ENCODE results near the gene HOMER2. TPM values are rescaled to one million over a fixed set of nuclear protein-coding genes. Genes with fewer than 3 reads are reported as not detected.

HOMER2 gene
- total and polyA plus RNA-seq, 4 donors, result 4.3 to 62.0 (median 23.6) TPM

DNA sequence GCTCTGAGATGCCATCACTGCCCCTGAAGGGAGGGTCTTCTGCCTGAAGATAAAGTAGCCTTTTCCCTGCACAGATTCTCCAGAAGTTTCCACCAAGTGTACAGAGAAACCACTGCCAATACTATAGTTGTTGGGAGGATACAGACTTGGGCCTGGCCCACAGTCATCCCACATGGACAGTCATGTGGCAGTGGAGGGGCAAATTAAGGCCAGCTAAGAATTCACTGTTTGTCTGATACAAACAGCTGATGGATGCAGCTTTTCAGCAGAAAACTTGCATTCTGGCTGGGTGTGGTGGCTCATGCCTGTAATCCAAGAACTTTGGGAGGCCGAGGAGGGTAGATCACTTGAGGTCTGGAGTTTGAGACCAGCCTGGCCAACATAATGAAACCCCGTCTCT, 22.1 kb downstream of the HOMER2 start:
- H3K27ac ChIP-seq (ENCODE audit: low read depth in 1 of 2, low read length in 2 of 2), result no peak overlapping the region
- WGBS, result 90% methylated on average over 2 of the region's 2 CpGs
- H3K9me3 ChIP-seq (ENCODE audit: control insufficient read depth in 4 of 4, low read length in 3 of 4), result no peaks in the 10 kb centered on the region
- H3K9ac ChIP-seq (ENCODE audit: low read depth in 1 of 2, low read length in 2 of 2), result no peak overlapping the region
- H3K27me3 ChIP-seq (ENCODE audit: control insufficient read depth in 4 of 4, insufficient read depth in 4 of 4, low read length in 3 of 4), result no peaks in the 10 kb centered on the region
- H3K4me3 ChIP-seq (ENCODE audit: low read depth in 1 of 3, low read length in 3 of 3), result no peak overlapping the region
- H3K4me1 ChIP-seq (ENCODE audit: control insufficient read depth in 4 of 4, insufficient read depth in 4 of 4, low read length in 3 of 4), result peaks cover 0 to 6% (median under 1%) of the 10 kb centered on the region in 4 donors
- DNase-seq (ENCODE audit: low spot score), result no peak
- TF ChIP-seq, protein P1, sequence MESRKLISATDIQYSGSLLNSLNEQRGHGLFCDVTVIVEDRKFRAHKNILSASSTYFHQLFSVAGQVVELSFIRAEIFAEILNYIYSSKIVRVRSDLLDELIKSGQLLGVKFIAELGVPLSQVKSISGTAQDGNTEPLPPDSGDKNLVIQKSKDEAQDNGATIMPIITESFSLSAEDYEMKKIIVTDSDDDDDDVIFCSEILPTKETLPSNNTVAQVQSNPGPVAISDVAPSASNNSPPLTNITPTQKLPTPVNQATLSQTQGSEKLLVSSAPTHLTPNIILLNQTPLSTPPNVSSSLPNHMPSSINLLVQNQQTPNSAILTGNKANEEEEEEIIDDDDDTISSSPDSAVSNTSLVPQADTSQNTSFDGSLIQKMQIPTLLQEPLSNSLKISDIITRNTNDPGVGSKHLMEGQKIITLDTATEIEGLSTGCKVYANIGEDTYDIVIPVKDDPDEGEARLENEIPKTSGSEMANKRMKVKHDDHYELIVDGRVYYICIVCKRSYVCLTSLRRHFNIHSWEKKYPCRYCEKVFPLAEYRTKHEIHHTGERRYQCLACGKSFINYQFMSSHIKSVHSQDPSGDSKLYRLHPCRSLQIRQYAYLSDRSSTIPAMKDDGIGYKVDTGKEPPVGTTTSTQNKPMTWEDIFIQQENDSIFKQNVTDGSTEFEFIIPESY (IDR thresholded peaks at IDR 0.05), result no peak
- TF ChIP-seq TAF1 (conservative IDR thresholded peaks at IDR 0.05) (no peak), SP1 (IDR thresholded peaks at IDR 0.05) (no peak), GABPA (IDR thresholded peaks at IDR 0.05 in 1 of 2, conservative IDR thresholded peaks at IDR 0.05 in 1 of 2) (no peak), FOXA2 (IDR thresholded peaks at IDR 0.05) (no peak), EGR1 (IDR thresholded peaks at IDR 0.05; ENCODE audit: low read depth in 2 of 2) (no peak), NR2F2 (IDR thresholded peaks at IDR 0.05) (no peak), RAD21 (IDR thresholded peaks at IDR 0.05) (no peak), HNF4G (IDR thresholded peaks at IDR 0.05) (no peak), RXRA (IDR thresholded peaks at IDR 0.05) (no peak), YY1 (IDR thresholded peaks at IDR 0.05) (no peak), JUND (IDR thresholded peaks at IDR 0.05) (no peak), FOXA1 (IDR thresholded peaks at IDR 0.05) (no peak), HNF4A (conservative IDR thresholded peaks at IDR 0.05) (no peak)
- TF ChIP-seq, protein P2, sequence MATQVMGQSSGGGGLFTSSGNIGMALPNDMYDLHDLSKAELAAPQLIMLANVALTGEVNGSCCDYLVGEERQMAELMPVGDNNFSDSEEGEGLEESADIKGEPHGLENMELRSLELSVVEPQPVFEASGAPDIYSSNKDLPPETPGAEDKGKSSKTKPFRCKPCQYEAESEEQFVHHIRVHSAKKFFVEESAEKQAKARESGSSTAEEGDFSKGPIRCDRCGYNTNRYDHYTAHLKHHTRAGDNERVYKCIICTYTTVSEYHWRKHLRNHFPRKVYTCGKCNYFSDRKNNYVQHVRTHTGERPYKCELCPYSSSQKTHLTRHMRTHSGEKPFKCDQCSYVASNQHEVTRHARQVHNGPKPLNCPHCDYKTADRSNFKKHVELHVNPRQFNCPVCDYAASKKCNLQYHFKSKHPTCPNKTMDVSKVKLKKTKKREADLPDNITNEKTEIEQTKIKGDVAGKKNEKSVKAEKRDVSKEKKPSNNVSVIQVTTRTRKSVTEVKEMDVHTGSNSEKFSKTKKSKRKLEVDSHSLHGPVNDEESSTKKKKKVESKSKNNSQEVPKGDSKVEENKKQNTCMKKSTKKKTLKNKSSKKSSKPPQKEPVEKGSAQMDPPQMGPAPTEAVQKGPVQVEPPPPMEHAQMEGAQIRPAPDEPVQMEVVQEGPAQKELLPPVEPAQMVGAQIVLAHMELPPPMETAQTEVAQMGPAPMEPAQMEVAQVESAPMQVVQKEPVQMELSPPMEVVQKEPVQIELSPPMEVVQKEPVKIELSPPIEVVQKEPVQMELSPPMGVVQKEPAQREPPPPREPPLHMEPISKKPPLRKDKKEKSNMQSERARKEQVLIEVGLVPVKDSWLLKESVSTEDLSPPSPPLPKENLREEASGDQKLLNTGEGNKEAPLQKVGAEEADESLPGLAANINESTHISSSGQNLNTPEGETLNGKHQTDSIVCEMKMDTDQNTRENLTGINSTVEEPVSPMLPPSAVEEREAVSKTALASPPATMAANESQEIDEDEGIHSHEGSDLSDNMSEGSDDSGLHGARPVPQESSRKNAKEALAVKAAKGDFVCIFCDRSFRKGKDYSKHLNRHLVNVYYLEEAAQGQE (IDR thresholded peaks at IDR 0.05), result no peak
- TF ChIP-seq, protein P3, sequence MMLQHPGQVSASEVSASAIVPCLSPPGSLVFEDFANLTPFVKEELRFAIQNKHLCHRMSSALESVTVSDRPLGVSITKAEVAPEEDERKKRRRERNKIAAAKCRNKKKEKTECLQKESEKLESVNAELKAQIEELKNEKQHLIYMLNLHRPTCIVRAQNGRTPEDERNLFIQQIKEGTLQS (IDR thresholded peaks at IDR 0.05), result no peak
- TF ChIP-seq, protein P4, sequence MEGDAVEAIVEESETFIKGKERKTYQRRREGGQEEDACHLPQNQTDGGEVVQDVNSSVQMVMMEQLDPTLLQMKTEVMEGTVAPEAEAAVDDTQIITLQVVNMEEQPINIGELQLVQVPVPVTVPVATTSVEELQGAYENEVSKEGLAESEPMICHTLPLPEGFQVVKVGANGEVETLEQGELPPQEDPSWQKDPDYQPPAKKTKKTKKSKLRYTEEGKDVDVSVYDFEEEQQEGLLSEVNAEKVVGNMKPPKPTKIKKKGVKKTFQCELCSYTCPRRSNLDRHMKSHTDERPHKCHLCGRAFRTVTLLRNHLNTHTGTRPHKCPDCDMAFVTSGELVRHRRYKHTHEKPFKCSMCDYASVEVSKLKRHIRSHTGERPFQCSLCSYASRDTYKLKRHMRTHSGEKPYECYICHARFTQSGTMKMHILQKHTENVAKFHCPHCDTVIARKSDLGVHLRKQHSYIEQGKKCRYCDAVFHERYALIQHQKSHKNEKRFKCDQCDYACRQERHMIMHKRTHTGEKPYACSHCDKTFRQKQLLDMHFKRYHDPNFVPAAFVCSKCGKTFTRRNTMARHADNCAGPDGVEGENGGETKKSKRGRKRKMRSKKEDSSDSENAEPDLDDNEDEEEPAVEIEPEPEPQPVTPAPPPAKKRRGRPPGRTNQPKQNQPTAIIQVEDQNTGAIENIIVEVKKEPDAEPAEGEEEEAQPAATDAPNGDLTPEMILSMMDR (IDR thresholded peaks at IDR 0.05; ENCODE audit: low read depth, low read length, missing input control), result no peak
- no peaks in the 10 kb centered on the region for H3K36me3 ChIP-seq (ENCODE audit: control insufficient read depth in 4 of 4, insufficient read depth in 3 of 4, low read depth in 1 of 4, low read length in 3 of 4)

DNA sequence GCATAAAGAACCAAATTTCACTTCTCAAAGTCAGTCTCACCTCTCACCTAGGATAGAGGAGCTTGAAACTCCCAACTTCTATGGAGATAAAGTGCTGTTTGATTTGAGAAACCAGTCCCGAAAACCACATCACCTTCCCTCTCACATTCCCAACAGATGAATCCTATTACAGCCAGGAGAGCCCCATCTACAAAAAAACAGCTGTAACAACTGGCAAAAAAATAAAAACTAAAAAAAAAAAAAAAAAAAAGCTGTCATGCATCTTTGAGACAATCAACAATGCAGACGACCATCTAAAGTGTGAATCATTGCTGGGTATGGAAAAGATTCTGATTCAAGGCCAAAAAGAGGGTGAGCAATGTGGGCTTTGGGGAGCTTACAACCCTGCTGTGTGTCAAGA, 23.8 kb downstream of the HOMER2 start:
- Histone ChIP-seq H3K4me1 (ENCODE audit: control insufficient read depth in 4 of 4, insufficient read depth in 4 of 4, low read length in 3 of 4) (peaks cover 0 to 12% (median 0%) of the 10 kb centered on the region in 4 donors), H3K4me3 (ENCODE audit: low read depth in 1 of 3, low read length in 3 of 3) (no peak overlapping the region), H3K9me3 (ENCODE audit: control insufficient read depth in 4 of 4, low read length in 3 of 4) (no peaks in the 10 kb centered on the region), H3K36me3 (ENCODE audit: control insufficient read depth in 4 of 4, insufficient read depth in 3 of 4, low read depth in 1 of 4, low read length in 3 of 4) (no peaks in the 10 kb centered on the region), H3K9ac (ENCODE audit: low read depth in 1 of 2, low read length in 2 of 2) (no peak overlapping the region), H3K27ac (ENCODE audit: low read depth in 1 of 2, low read length in 2 of 2) (no peak overlapping the region), H3K27me3 (ENCODE audit: control insufficient read depth in 4 of 4, insufficient read depth in 4 of 4, low read length in 3 of 4) (no peaks in the 10 kb centered on the region)
- no peak for DNase-seq (ENCODE audit: low spot score)
- no peak for TF ChIP-seq TAF1 (conservative IDR thresholded peaks at IDR 0.05)
- 82% methylated on average over 2 of the region's 2 CpGs for WGBS
